ENCODE data around the gene PRKCA.

- TF ChIP-seq POLR2AphosphoS5 (IDR thresholded peaks at IDR 0.05) (no peak), CTCF (IDR thresholded peaks at IDR 0.05) (no peak), EP300 (IDR thresholded peaks at IDR 0.05) (no peak)
Observed at GRCh38 chr17:66301864-66302741, at the start of gene PRKCA.

All from suprapubic skin (tissue), 4 donors.